HUDEP-2 (cell line): ENCODE measurements around the gene WWOX.
"Not testable (repeated sequence)": the region's sequence is repeated elsewhere in the genome, so short reads cannot be mapped to it uniquely, and the experiment has no call there.

Experiments
- DNase-seq, 76 experiments: peaks; one replicate each; lab custom pipeline; 2025; ENCODE audit not compliant: unreplicated experiment in 76 of 76; lab: John Stamatoyannopoulos, UW

Gene WWOX

GRCh38 chr16:78583441-78583840 lies 484.0 kb downstream of the WWOX start:
- no peak for DNase-seq

GRCh38 chr16:78584213-78584860 lies 484.9 kb downstream of the WWOX start:
- DNase-seq = no peak

GRCh38 chr16:78584991-78585390 lies 485.5 kb downstream of the WWOX start:
- DNase-seq = no peak

- DNase-seq = no peak
These were observed 489.9 kb downstream of the WWOX start for GRCh38 chr16:78589331-78589730.

GRCh38 chr16:78591682-78592103 lies 492.2 kb downstream of the WWOX start:
- DNase-seq = no peak

GRCh38 chr16:78592111-78592510 lies 492.7 kb downstream of the WWOX start:
- DNase-seq = no peak

- no peak for DNase-seq
These were observed 493.9 kb downstream of the WWOX start for GRCh38 chr16:78593352-78593751.

- no peak for DNase-seq
These were observed 494.7 kb downstream of the WWOX start for GRCh38 chr16:78594191-78594590.

GRCh38 chr16:78596348-78596995 lies 497.0 kb downstream of the WWOX start:
- DNase-seq = no peak

- DNase-seq = no peak
These were observed 497.6 kb downstream of the WWOX start for GRCh38 chr16:78596996-78597422.

GRCh38 chr16:78597809-78598570 lies 498.5 kb downstream of the WWOX start:
- no peak for DNase-seq

GRCh38 chr16:78599271-78599670 lies 499.8 kb downstream of the WWOX start:
- no peak for DNase-seq

GRCh38 chr16:78604423-78605062 lies 505.1 kb downstream of the WWOX start:
- DNase-seq = not testable (repeated sequence)

- no peak for DNase-seq
These were observed 506.2 kb downstream of the WWOX start for GRCh38 chr16:78605548-78606101.

- DNase-seq = no peak
These were observed 507.1 kb downstream of the WWOX start for GRCh38 chr16:78606545-78606944.

- no peak for DNase-seq
These were observed 507.6 kb downstream of the WWOX start for GRCh38 chr16:78607022-78607421.

GRCh38 chr16:78607465-78607864 lies 508.0 kb downstream of the WWOX start:
- no peak for DNase-seq

- DNase-seq = no peak
These were observed 508.9 kb downstream of the WWOX start for GRCh38 chr16:78608305-78608776.

GRCh38 chr16:78609402-78610274 lies 510.2 kb downstream of the WWOX start:
- no peak for DNase-seq

GRCh38 chr16:78611318-78611717 lies 511.9 kb downstream of the WWOX start:
- DNase-seq = no peak
